Measurements from ENCODE around the gene OVOL2. TPM values are rescaled to one million over a fixed set of nuclear protein-coding genes. Genes with fewer than 3 reads are reported as not detected.

Gene OVOL2
- total and polyA plus RNA-seq, 2 experiments from 2014 or later = 11.2 to 11.5 TPM

DNA sequence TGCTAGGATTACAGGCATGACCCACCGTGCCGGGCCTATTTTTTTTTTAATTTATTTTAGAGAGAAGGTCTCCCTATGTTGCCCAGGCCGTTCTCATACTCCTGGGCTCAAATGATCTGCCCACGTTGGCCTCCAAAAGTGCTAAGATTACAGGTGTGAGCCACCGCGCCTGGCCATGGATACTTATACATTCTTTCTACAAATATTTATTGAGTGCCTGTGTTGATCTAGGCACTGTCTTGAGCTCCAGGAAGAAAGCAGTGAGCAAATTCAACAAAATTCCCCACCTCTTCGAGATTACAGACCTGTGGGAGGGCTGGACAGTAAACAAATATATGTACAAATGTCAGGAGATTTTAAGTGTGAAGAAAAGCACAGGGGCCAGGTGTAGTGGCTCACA lies 51.0 kb downstream of the OVOL2 start:
- no peak overlapping the region for H3K27ac Mint-ChIP-seq
- H3K36me3 Mint-ChIP-seq (ENCODE audit: low read depth) = peaks cover 13% of the 10 kb centered on the region

More for the DNA sequence above, 51.0 kb downstream of the OVOL2 start:
- Histone ChIP-seq H3K27me3 (ENCODE audit: insufficient read depth) (no peaks in the 10 kb centered on the region), H3K27ac (ENCODE audit: low read depth) (no peak overlapping the region), H4K20me1 (replicated peaks; ENCODE audit: insufficient read depth) (no peaks in the 10 kb centered on the region), H3K4me1 (ENCODE audit: insufficient read depth) (no peaks in the 10 kb centered on the region), H3K79me2 (replicated peaks; ENCODE audit: insufficient read depth) (no peaks in the 10 kb centered on the region), H3F3A (replicated peaks; ENCODE audit: low read depth) (no peaks in the 10 kb centered on the region), H3K4me2 (no peak overlapping the region), H3K4me3 (no peak overlapping the region), H3K36me3 (ENCODE audit: insufficient read depth) (no peaks in the 10 kb centered on the region), H3K9me2 (ENCODE audit: insufficient read depth) (no peaks in the 10 kb centered on the region), H2AFZ (no peak overlapping the region)
- TF ChIP-seq, protein P1, sequence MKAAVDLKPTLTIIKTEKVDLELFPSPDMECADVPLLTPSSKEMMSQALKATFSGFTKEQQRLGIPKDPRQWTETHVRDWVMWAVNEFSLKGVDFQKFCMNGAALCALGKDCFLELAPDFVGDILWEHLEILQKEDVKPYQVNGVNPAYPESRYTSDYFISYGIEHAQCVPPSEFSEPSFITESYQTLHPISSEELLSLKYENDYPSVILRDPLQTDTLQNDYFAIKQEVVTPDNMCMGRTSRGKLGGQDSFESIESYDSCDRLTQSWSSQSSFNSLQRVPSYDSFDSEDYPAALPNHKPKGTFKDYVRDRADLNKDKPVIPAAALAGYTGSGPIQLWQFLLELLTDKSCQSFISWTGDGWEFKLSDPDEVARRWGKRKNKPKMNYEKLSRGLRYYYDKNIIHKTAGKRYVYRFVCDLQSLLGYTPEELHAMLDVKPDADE (IDR thresholded peaks at IDR 0.05) = no peak
- TF ChIP-seq EZH2 (IDR thresholded peaks at IDR 0.05; ENCODE audit: low read depth, unreplicated experiment) = no peak
- TF ChIP-seq CREB1 (CRISPR knock-in tag; IDR thresholded peaks at IDR 0.05; ENCODE audit: low read depth) = no peak
- no peak for TF ChIP-seq ZNF331 (CRISPR knock-in tag; IDR thresholded peaks at IDR 0.05; ENCODE audit: low read depth)
- TF ChIP-seq, protein P2, sequence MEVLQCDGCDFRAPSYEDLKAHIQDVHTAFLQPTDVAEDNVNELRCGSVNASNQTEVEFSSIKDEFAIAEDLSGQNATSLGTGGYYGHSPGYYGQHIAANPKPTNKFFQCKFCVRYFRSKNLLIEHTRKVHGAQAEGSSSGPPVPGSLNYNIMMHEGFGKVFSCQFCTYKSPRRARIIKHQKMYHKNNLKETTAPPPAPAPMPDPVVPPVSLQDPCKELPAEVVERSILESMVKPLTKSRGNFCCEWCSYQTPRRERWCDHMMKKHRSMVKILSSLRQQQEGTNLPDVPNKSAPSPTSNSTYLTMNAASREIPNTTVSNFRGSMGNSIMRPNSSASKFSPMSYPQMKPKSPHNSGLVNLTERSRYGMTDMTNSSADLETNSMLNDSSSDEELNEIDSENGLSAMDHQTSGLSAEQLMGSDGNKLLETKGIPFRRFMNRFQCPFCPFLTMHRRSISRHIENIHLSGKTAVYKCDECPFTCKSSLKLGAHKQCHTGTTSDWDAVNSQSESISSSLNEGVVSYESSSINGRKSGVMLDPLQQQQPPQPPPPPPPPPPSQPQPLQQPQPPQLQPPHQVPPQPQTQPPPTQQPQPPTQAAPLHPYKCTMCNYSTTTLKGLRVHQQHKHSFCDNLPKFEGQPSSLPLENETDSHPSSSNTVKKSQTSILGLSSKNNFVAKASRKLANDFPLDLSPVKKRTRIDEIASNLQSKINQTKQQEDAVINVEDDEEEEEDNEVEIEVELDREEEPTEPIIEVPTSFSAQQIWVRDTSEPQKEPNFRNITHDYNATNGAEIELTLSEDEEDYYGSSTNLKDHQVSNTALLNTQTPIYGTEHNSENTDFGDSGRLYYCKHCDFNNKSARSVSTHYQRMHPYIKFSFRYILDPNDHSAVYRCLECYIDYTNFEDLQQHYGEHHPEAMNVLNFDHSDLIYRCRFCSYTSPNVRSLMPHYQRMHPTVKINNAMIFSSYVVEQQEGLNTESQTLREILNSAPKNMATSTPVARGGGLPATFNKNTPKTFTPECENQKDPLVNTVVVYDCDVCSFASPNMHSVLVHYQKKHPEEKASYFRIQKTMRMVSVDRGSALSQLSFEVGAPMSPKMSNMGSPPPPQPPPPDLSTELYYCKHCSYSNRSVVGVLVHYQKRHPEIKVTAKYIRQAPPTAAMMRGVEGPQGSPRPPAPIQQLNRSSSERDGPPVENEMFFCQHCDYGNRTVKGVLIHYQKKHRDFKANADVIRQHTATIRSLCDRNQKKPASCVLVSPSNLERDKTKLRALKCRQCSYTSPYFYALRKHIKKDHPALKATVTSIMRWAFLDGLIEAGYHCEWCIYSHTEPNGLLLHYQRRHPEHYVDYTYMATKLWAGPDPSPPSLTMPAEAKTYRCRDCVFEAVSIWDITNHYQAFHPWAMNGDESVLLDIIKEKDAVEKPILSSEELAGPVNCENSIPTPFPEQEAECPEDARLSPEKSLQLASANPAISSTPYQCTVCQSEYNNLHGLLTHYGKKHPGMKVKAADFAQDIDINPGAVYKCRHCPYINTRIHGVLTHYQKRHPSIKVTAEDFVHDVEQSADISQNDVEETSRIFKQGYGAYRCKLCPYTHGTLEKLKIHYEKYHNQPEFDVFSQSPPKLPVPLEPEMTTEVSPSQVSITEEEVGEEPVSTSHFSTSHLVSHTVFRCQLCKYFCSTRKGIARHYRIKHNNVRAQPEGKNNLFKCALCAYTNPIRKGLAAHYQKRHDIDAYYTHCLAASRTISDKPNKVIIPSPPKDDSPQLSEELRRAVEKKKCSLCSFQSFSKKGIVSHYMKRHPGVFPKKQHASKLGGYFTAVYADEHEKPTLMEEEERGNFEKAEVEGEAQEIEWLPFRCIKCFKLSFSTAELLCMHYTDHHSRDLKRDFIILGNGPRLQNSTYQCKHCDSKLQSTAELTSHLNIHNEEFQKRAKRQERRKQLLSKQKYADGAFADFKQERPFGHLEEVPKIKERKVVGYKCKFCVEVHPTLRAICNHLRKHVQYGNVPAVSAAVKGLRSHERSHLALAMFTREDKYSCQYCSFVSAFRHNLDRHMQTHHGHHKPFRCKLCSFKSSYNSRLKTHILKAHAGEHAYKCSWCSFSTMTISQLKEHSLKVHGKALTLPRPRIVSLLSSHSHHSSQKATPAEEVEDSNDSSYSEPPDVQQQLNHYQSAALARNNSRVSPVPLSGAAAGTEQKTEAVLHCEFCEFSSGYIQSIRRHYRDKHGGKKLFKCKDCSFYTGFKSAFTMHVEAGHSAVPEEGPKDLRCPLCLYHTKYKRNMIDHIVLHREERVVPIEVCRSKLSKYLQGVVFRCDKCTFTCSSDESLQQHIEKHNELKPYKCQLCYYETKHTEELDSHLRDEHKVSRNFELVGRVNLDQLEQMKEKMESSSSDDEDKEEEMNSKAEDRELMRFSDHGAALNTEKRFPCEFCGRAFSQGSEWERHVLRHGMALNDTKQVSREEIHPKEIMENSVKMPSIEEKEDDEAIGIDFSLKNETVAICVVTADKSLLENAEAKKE (CRISPR knock-in tag; IDR thresholded peaks at IDR 0.05) = no peak
- no peak for TF ChIP-seq STAT1 (IDR thresholded peaks at IDR 0.05; ENCODE audit: unreplicated experiment)
- TF ChIP-seq POLR2AphosphoS5 (IDR thresholded peaks at IDR 0.05; ENCODE audit: low read depth) = no peak
- TF ChIP-seq, protein P3, sequence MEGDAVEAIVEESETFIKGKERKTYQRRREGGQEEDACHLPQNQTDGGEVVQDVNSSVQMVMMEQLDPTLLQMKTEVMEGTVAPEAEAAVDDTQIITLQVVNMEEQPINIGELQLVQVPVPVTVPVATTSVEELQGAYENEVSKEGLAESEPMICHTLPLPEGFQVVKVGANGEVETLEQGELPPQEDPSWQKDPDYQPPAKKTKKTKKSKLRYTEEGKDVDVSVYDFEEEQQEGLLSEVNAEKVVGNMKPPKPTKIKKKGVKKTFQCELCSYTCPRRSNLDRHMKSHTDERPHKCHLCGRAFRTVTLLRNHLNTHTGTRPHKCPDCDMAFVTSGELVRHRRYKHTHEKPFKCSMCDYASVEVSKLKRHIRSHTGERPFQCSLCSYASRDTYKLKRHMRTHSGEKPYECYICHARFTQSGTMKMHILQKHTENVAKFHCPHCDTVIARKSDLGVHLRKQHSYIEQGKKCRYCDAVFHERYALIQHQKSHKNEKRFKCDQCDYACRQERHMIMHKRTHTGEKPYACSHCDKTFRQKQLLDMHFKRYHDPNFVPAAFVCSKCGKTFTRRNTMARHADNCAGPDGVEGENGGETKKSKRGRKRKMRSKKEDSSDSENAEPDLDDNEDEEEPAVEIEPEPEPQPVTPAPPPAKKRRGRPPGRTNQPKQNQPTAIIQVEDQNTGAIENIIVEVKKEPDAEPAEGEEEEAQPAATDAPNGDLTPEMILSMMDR (conservative IDR thresholded peaks at IDR 0.05; ENCODE audit: low read depth in 2 of 2) = no peak
- TF ChIP-seq EZH2phosphoT487 (IDR thresholded peaks at IDR 0.05; ENCODE audit: unreplicated experiment) = no peak
- TF ChIP-seq NANOG (IDR thresholded peaks at IDR 0.05; ENCODE audit: borderline replicate concordance) = no peak
- TF ChIP-seq, protein P4, sequence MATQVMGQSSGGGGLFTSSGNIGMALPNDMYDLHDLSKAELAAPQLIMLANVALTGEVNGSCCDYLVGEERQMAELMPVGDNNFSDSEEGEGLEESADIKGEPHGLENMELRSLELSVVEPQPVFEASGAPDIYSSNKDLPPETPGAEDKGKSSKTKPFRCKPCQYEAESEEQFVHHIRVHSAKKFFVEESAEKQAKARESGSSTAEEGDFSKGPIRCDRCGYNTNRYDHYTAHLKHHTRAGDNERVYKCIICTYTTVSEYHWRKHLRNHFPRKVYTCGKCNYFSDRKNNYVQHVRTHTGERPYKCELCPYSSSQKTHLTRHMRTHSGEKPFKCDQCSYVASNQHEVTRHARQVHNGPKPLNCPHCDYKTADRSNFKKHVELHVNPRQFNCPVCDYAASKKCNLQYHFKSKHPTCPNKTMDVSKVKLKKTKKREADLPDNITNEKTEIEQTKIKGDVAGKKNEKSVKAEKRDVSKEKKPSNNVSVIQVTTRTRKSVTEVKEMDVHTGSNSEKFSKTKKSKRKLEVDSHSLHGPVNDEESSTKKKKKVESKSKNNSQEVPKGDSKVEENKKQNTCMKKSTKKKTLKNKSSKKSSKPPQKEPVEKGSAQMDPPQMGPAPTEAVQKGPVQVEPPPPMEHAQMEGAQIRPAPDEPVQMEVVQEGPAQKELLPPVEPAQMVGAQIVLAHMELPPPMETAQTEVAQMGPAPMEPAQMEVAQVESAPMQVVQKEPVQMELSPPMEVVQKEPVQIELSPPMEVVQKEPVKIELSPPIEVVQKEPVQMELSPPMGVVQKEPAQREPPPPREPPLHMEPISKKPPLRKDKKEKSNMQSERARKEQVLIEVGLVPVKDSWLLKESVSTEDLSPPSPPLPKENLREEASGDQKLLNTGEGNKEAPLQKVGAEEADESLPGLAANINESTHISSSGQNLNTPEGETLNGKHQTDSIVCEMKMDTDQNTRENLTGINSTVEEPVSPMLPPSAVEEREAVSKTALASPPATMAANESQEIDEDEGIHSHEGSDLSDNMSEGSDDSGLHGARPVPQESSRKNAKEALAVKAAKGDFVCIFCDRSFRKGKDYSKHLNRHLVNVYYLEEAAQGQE (IDR thresholded peaks at IDR 0.05; ENCODE audit: unreplicated experiment) = no peak
- no peak for TF ChIP-seq JUNB (IDR thresholded peaks at IDR 0.05; ENCODE audit: unreplicated experiment)
- TF ChIP-seq ZNF114 (CRISPR knock-in tag; IDR thresholded peaks at IDR 0.05) = no peak
- peaks cover 15% of the 10 kb centered on the region; the same call in 2 of the 3 replicates for H3K4me1 Mint-ChIP-seq
- no peak overlapping the region for H3K4me3 Mint-ChIP-seq
- no peak for ATAC-seq
- H3K9me3 Mint-ChIP-seq = peaks cover 9% of the 10 kb centered on the region
- DNase-seq (ENCODE audit: low spot score) = no peak
- H3K27me3 Mint-ChIP-seq (ENCODE audit: insufficient read depth, low read depth, poor library complexity) = no peaks in the 10 kb centered on the region
